Erythroblast (primary cell): ENCODE data around the gene FSHB.

Source experiments
- GATA1 ChIP-seq: IDR thresholded peaks from 2 replicates; pipeline ENCODE4 v1.6.1; 2011; ENCODE audit warnings: low read depth, mild to moderate bottlenecking, control low read depth, low read length, moderate library complexity
- POLR2A ChIP-seq: IDR thresholded peaks from 2 replicates; pipeline ENCODE4 v1.6.1; 2011; ENCODE audit warnings: mild to moderate bottlenecking, low read length

- TF ChIP-seq POLR2A, result no peak
- TF ChIP-seq GATA1, result no peak
These were observed 8.2 kb downstream of the FSHB start for GRCh38 chr11:30239025-30239424.
